ENCODE data around the gene JAK3. TPM values are rescaled to one million over a fixed set of nuclear protein-coding genes. Genes with fewer than 3 reads are reported as not detected.

Gene JAK3
- total and polyA plus RNA-seq, 2 of the 13 experiments (the other 11 are each of a cell fraction or from before 2014, with no cell fraction given): 3.4 to 18.6 TPM

GRCh38 chr19:17847538-17848366, at the start of gene JAK3 (continued):
- peak; percentile 48; the same call in 1 of the 2 replicates for TF ChIP-seq ZNF276 (CRISPR knock-in tag; IDR thresholded peaks at IDR 0.05; ENCODE audit: low read depth)
- TF ChIP-seq ZNF678 (CRISPR knock-in tag; IDR thresholded peaks at IDR 0.05): no peak
- peak; percentile 47; the same call in 1 of the 2 replicates for TF ChIP-seq MED1 (CRISPR knock-in tag; IDR thresholded peaks at IDR 0.05)
- no peak for TF ChIP-seq ZIK1 (CRISPR knock-in tag; IDR thresholded peaks at IDR 0.05; ENCODE audit: borderline replicate concordance, low read depth)
- TF ChIP-seq, protein P1, sequence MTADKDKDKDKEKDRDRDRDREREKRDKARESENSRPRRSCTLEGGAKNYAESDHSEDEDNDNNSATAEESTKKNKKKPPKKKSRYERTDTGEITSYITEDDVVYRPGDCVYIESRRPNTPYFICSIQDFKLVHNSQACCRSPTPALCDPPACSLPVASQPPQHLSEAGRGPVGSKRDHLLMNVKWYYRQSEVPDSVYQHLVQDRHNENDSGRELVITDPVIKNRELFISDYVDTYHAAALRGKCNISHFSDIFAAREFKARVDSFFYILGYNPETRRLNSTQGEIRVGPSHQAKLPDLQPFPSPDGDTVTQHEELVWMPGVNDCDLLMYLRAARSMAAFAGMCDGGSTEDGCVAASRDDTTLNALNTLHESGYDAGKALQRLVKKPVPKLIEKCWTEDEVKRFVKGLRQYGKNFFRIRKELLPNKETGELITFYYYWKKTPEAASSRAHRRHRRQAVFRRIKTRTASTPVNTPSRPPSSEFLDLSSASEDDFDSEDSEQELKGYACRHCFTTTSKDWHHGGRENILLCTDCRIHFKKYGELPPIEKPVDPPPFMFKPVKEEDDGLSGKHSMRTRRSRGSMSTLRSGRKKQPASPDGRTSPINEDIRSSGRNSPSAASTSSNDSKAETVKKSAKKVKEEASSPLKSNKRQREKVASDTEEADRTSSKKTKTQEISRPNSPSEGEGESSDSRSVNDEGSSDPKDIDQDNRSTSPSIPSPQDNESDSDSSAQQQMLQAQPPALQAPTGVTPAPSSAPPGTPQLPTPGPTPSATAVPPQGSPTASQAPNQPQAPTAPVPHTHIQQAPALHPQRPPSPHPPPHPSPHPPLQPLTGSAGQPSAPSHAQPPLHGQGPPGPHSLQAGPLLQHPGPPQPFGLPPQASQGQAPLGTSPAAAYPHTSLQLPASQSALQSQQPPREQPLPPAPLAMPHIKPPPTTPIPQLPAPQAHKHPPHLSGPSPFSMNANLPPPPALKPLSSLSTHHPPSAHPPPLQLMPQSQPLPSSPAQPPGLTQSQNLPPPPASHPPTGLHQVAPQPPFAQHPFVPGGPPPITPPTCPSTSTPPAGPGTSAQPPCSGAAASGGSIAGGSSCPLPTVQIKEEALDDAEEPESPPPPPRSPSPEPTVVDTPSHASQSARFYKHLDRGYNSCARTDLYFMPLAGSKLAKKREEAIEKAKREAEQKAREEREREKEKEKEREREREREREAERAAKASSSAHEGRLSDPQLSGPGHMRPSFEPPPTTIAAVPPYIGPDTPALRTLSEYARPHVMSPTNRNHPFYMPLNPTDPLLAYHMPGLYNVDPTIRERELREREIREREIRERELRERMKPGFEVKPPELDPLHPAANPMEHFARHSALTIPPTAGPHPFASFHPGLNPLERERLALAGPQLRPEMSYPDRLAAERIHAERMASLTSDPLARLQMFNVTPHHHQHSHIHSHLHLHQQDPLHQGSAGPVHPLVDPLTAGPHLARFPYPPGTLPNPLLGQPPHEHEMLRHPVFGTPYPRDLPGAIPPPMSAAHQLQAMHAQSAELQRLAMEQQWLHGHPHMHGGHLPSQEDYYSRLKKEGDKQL (CRISPR knock-in tag; IDR thresholded peaks at IDR 0.05; ENCODE audit: low read depth): no peak
- TF ChIP-seq ELF3 (CRISPR knock-in tag; IDR thresholded peaks at IDR 0.05): peak; percentile 56; the same call in 1 of the 2 replicates
- peak; percentile 60 for TF ChIP-seq NCOA2 (CRISPR knock-in tag; IDR thresholded peaks at IDR 0.05)
- TF ChIP-seq REXO4 (CRISPR knock-in tag; IDR thresholded peaks at IDR 0.05; ENCODE audit: borderline replicate concordance): no peak
- TF ChIP-seq YEATS4 (CRISPR knock-in tag; IDR thresholded peaks at IDR 0.05; ENCODE audit: borderline replicate concordance): peak; percentile 61; the same call in 1 of the 2 replicates
- TF ChIP-seq RBFOX2 (IDR thresholded peaks at IDR 0.05; ENCODE audit: low read depth, low read length): peak; percentile 81
- peak; percentile 50; the same call in 1 of the 2 replicates for TF ChIP-seq ZGPAT (CRISPR knock-in tag; IDR thresholded peaks at IDR 0.05)
- TF ChIP-seq MYNN (CRISPR knock-in tag; IDR thresholded peaks at IDR 0.05; ENCODE audit: low read depth): no peak
- TF ChIP-seq HIVEP1 (CRISPR knock-in tag; IDR thresholded peaks at IDR 0.05): no peak
- peak; percentile 60 for TF ChIP-seq HDAC1 (CRISPR knock-in tag; IDR thresholded peaks at IDR 0.05)
- peak; percentile 38; the same call in 1 of the 2 replicates for TF ChIP-seq PHF21A (CRISPR knock-in tag; IDR thresholded peaks at IDR 0.05)
- TF ChIP-seq RARA (CRISPR knock-in tag; IDR thresholded peaks at IDR 0.05): 0 out of 2 replicates have a peak, but pooled peaks have one; percentile 21
